Measurements from ENCODE around the gene CDH1.
A peak's percentile ranks its signal among the peaks of the same experiment; 100 is the strongest.

Gene CDH1

GRCh38 chr16:68869492-68870088 lies 132.5 kb downstream of the CDH1 start:
- Histone ChIP-seq H3K4me3 (ENCODE audit: low read depth, low read length) (no peak overlapping the region), H3K27ac (peak overlapping the region; percentile 65), H3K27me3 (ENCODE audit: insufficient read depth, low read depth, severe bottlenecking) (no peaks in the 10 kb centered on the region), H3K36me3 (no peaks in the 10 kb centered on the region), H3K9me3 (ENCODE audit: severe bottlenecking) (no peaks in the 10 kb centered on the region)
- no peak for DNase-seq
- no peak for TF ChIP-seq CTCF (IDR thresholded peaks at IDR 0.05; ENCODE audit: low read depth, low read length)

- H3K36me3 ChIP-seq, result peaks cover 7% of the 10 kb centered on the region; the same call in 1 of the 2 replicates
- H3K27me3 ChIP-seq (ENCODE audit: insufficient read depth, low read depth, severe bottlenecking), result no peaks in the 10 kb centered on the region
- H3K4me3 ChIP-seq (ENCODE audit: low read depth, low read length), result no peak overlapping the region
- no peak for TF ChIP-seq CTCF (IDR thresholded peaks at IDR 0.05; ENCODE audit: low read depth, low read length)
- no peaks in the 10 kb centered on the region for H3K9me3 ChIP-seq (ENCODE audit: severe bottlenecking)
- H3K27ac ChIP-seq, result no peak overlapping the region
- DNase-seq, result no peak
These were observed 136.8 kb downstream of the CDH1 start for GRCh38 chr16:68873635-68874471.

GRCh38 chr16:68875871-68876270 lies 138.8 kb downstream of the CDH1 start:
- DNase-seq, result no peak
- Histone ChIP-seq H3K9me3 (ENCODE audit: severe bottlenecking) (no peaks in the 10 kb centered on the region), H3K4me3 (ENCODE audit: low read depth, low read length) (no peak overlapping the region), H3K36me3 (peaks cover 11% of the 10 kb centered on the region), H3K27me3 (ENCODE audit: insufficient read depth, low read depth, severe bottlenecking) (no peaks in the 10 kb centered on the region), H3K27ac (no peak overlapping the region)
- no peak for TF ChIP-seq CTCF (IDR thresholded peaks at IDR 0.05; ENCODE audit: low read depth, low read length)

- Histone ChIP-seq H3K9me3 (ENCODE audit: severe bottlenecking) (no peaks in the 10 kb centered on the region), H3K4me3 (ENCODE audit: low read depth, low read length) (no peak overlapping the region), H3K36me3 (peaks cover 4% of the 10 kb centered on the region), H3K27ac (no peak overlapping the region), H3K27me3 (ENCODE audit: insufficient read depth, low read depth, severe bottlenecking) (no peaks in the 10 kb centered on the region)
- no peak for DNase-seq
- TF ChIP-seq CTCF (IDR thresholded peaks at IDR 0.05; ENCODE audit: low read depth, low read length), result no peak
These were observed 146.6 kb downstream of the CDH1 start for GRCh38 chr16:68883685-68884084.

- no peak overlapping the region for H3K27ac ChIP-seq
- no peak for TF ChIP-seq CTCF (IDR thresholded peaks at IDR 0.05; ENCODE audit: low read depth, low read length)
- H3K36me3 ChIP-seq, result peaks cover 4% of the 10 kb centered on the region
- H3K27me3 ChIP-seq (ENCODE audit: insufficient read depth, low read depth, severe bottlenecking), result no peaks in the 10 kb centered on the region
- no peak for DNase-seq
- H3K4me3 ChIP-seq (ENCODE audit: low read depth, low read length), result no peak overlapping the region
- no peaks in the 10 kb centered on the region for H3K9me3 ChIP-seq (ENCODE audit: severe bottlenecking)
These were observed 147.3 kb downstream of the CDH1 start for GRCh38 chr16:68884401-68884800.
